ENCODE data around the gene OAT. TPM values are rescaled to one million over a fixed set of nuclear protein-coding genes. Genes with fewer than 3 reads are reported as not detected.

Gene OAT
- total RNA-seq, 1 experiment from 2014 or later, result 53.0 TPM

- DNase-seq, result no peak
- Mint-ChIP-seq H3K4me1 (ENCODE audit: low read depth, unreplicated experiment) (no peaks in the 10 kb centered on the region), H3K27ac (ENCODE audit: unreplicated experiment) (no peak overlapping the region), H3K4me3 (ENCODE audit: low read depth, unreplicated experiment) (no peak overlapping the region), H3K36me3 (ENCODE audit: insufficient read depth, unreplicated experiment) (no peaks in the 10 kb centered on the region), H3K9me3 (ENCODE audit: low read depth, unreplicated experiment) (no peaks in the 10 kb centered on the region), H3K27me3 (ENCODE audit: unreplicated experiment) (peaks cover 30% of the 10 kb centered on the region)
- TF ChIP-seq, protein P1, sequence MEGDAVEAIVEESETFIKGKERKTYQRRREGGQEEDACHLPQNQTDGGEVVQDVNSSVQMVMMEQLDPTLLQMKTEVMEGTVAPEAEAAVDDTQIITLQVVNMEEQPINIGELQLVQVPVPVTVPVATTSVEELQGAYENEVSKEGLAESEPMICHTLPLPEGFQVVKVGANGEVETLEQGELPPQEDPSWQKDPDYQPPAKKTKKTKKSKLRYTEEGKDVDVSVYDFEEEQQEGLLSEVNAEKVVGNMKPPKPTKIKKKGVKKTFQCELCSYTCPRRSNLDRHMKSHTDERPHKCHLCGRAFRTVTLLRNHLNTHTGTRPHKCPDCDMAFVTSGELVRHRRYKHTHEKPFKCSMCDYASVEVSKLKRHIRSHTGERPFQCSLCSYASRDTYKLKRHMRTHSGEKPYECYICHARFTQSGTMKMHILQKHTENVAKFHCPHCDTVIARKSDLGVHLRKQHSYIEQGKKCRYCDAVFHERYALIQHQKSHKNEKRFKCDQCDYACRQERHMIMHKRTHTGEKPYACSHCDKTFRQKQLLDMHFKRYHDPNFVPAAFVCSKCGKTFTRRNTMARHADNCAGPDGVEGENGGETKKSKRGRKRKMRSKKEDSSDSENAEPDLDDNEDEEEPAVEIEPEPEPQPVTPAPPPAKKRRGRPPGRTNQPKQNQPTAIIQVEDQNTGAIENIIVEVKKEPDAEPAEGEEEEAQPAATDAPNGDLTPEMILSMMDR (IDR thresholded peaks at IDR 0.05; ENCODE audit: unreplicated experiment), result no peak
- CTCF ChIA-PET, result no interaction called here
- intact Hi-C loops (cut with micrococcal nuclease; ENCODE audit: unreplicated experiment), result no loop called here
- no TSS peak for BruUV-seq (replicated peaks)
Observed at GRCh38 chr10:124351481-124352220, 67.1 kb downstream of the OAT start.

- Mint-ChIP-seq H3K36me3 (ENCODE audit: insufficient read depth, unreplicated experiment) (no peaks in the 10 kb centered on the region), H3K9me3 (ENCODE audit: low read depth, unreplicated experiment) (no peaks in the 10 kb centered on the region), H3K27me3 (ENCODE audit: unreplicated experiment) (peaks cover 23% of the 10 kb centered on the region), H3K27ac (ENCODE audit: unreplicated experiment) (no peak overlapping the region), H3K4me1 (ENCODE audit: low read depth, unreplicated experiment) (no peaks in the 10 kb centered on the region), H3K4me3 (ENCODE audit: low read depth, unreplicated experiment) (no peak overlapping the region)
- CTCF ChIA-PET, result no interaction called here
- TF ChIP-seq, protein P1 (IDR thresholded peaks at IDR 0.05; ENCODE audit: unreplicated experiment), result no peak
- no peak for DNase-seq
- no TSS peak for BruUV-seq (replicated peaks)
- intact Hi-C loops (cut with micrococcal nuclease; ENCODE audit: unreplicated experiment), result no loop called here
Observed at GRCh38 chr10:124350806-124351205, 67.9 kb downstream of the OAT start.

DNA sequence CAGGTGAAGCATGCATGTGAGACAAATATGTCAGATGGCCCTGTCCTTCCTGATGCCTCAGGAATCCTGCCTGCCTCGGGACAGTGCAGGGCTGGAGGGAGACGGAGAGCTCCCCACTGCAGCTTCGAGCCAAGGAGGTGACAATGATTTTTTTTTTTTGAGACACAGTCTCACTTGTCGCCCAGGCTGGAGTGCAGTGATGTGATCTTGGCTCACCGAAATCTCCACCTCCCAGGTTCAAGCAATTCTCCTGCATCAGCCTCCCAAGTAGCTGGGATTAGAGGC, 68.8 kb downstream of the OAT start:
- Mint-ChIP-seq H3K27me3 (ENCODE audit: unreplicated experiment) (peaks cover 23% of the 10 kb centered on the region), H3K27ac (ENCODE audit: unreplicated experiment) (no peak overlapping the region), H3K4me1 (ENCODE audit: low read depth, unreplicated experiment) (no peaks in the 10 kb centered on the region), H3K9me3 (ENCODE audit: low read depth, unreplicated experiment) (no peaks in the 10 kb centered on the region), H3K4me3 (ENCODE audit: low read depth, unreplicated experiment) (no peak overlapping the region), H3K36me3 (ENCODE audit: insufficient read depth, unreplicated experiment) (no peaks in the 10 kb centered on the region)
- CTCF ChIA-PET, result no interaction called here
- intact Hi-C loops (cut with micrococcal nuclease; ENCODE audit: unreplicated experiment), result no loop called here
- BruUV-seq (replicated peaks), result no TSS peak
- DNase-seq, result no peak
- TF ChIP-seq, protein P1 (IDR thresholded peaks at IDR 0.05; ENCODE audit: unreplicated experiment), result no peak

DNA sequence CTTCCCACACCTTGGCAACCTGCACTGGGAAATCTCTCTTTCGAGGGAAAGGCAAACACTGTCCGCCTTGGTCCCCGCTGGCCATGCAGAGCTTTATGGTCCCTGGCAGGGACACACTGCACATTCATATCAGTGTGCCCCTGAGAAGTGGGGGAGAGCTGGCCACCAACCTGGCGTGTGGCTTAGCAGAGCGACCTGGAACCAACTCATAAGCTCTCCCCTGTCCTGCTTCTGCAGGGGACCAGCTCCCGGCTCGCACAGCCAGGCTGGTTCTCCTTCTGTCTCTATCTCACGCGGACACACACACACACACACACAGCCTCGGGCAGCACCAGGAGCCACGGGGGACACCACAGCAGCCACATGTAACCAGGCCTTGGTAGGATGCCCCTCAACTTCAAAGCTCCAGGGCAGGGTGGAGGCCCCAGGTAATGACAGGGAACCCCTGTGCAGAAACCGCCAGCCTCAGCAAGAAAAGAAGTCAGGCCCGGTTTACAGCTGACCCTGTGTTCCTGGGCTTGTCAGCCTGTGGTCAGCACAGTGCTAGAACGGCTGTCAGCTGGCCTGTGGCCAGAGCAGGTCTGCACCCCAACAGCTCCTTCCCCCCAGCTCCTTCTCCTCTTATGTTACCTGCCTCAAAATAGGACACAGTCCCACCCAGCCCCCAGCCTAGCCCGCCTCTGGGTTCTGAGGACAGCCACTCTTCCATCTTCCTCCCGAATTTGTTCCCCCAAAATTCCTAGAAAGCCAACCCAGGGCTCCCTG, 69.3 kb downstream of the OAT start:
- Mint-ChIP-seq H3K9me3 (ENCODE audit: low read depth, unreplicated experiment) (no peaks in the 10 kb centered on the region), H3K4me1 (ENCODE audit: low read depth, unreplicated experiment) (no peaks in the 10 kb centered on the region), H3K27me3 (ENCODE audit: unreplicated experiment) (peaks cover 23% of the 10 kb centered on the region), H3K4me3 (ENCODE audit: low read depth, unreplicated experiment) (no peak overlapping the region), H3K36me3 (ENCODE audit: insufficient read depth, unreplicated experiment) (no peaks in the 10 kb centered on the region), H3K27ac (ENCODE audit: unreplicated experiment) (no peak overlapping the region)
- TF ChIP-seq, protein P1 (IDR thresholded peaks at IDR 0.05; ENCODE audit: unreplicated experiment), result no peak
- CTCF ChIA-PET, result no interaction called here
- no TSS peak for BruUV-seq (replicated peaks)
- intact Hi-C loops (cut with micrococcal nuclease; ENCODE audit: unreplicated experiment), result no loop called here
- DNase-seq, result no peak
